Colon (tissue), 2 donors: ENCODE measurements around the gene OGN.
"Not testable (repeated sequence)": the region's sequence is repeated elsewhere in the genome, so short reads cannot be mapped to it uniquely, and the experiment has no call there.

Experiments used
- FAIRE-seq: peaks from 2 replicates; lab custom pipeline; 2012; peaks lifted over from hg19 to GRCh38; lab: Jason Lieb, UNC
- donor health status: control.
- donor health status: control.

The OGN gene

GRCh38 chr9:92404042-92404836 lies at the start of gene OGN:
Gene OGN (minus strand): TSS chr9:92404578. CDS start chr9:92403407, 1,171 bp downstream.
- no peak for FAIRE-seq

GRCh38 chr9:92446536-92446935 lies 42.2 kb upstream of the OGN start:
- FAIRE-seq = no peak

- FAIRE-seq = no peak
These were observed 40.5 kb upstream of the OGN start for GRCh38 chr9:92444841-92445240.

GRCh38 chr9:92440751-92441046 lies 36.3 kb upstream of the OGN start:
- no peak for FAIRE-seq

GRCh38 chr9:92439921-92440750 lies 35.8 kb upstream of the OGN start:
- FAIRE-seq = no peak

GRCh38 chr9:92438900-92439526 lies 34.6 kb upstream of the OGN start:
- FAIRE-seq = peak; percentile 70

- FAIRE-seq = no peak
These were observed 30.9 kb upstream of the OGN start for GRCh38 chr9:92435263-92435662.

- FAIRE-seq = no peak
These were observed 28.7 kb upstream of the OGN start for GRCh38 chr9:92432972-92433548.

GRCh38 chr9:92432350-92432749 lies 28.0 kb upstream of the OGN start:
- no peak for FAIRE-seq

- no peak for FAIRE-seq
These were observed 25.5 kb upstream of the OGN start for GRCh38 chr9:92429836-92430235.

GRCh38 chr9:92426501-92427145 lies 22.2 kb upstream of the OGN start:
- FAIRE-seq = no peak

GRCh38 chr9:92425474-92425873 lies 21.1 kb upstream of the OGN start:
- FAIRE-seq = no peak

GRCh38 chr9:92424340-92424739 lies 20.0 kb upstream of the OGN start, which contains the start of gene OMD:
Gene OMD (minus strand): TSS chr9:92424471. CDS start chr9:92417558, 6,913 bp downstream.
- FAIRE-seq = no peak

GRCh38 chr9:92423612-92424011 lies 19.2 kb upstream of the OGN start:
- no peak for FAIRE-seq

GRCh38 chr9:92422611-92423338 lies 18.4 kb upstream of the OGN start:
- no peak for FAIRE-seq

GRCh38 chr9:92414566-92414965 lies 10.2 kb upstream of the OGN start:
- FAIRE-seq = no peak

GRCh38 chr9:92411157-92411556 lies 6.8 kb upstream of the OGN start:
- not testable (repeated sequence) for FAIRE-seq

- FAIRE-seq = no peak
These were observed 4.5 kb upstream of the OGN start for GRCh38 chr9:92408747-92409478.

GRCh38 chr9:92407818-92408217 lies 3.4 kb upstream of the OGN start:
- no peak for FAIRE-seq

- FAIRE-seq = no peak
These were observed 2.1 kb upstream of the OGN start for GRCh38 chr9:92406477-92406876.

- FAIRE-seq = no peak
These were observed 1.4 kb upstream of the OGN start for GRCh38 chr9:92405818-92406217.
